Urothelium cell line (cell line): ENCODE results near the gene MYO5A.
A peak's percentile ranks its signal among the peaks of the same experiment; 100 is the strongest.

Source experiments
- DNase-seq: peaks from one replicate; pipeline ENCODE4 v3.0.0; 2011; ENCODE audit warnings: low spot score, mixed read lengths
- FAIRE-seq: peaks from 2 replicates; lab custom pipeline; 2011; peaks lifted over from hg19 to GRCh38; lab: Jason Lieb, UNC

Gene MYO5A

GRCh38 chr15:52276256-52276770, 252.4 kb downstream of the MYO5A start:
- DNase-seq (no peak), FAIRE-seq (no peak)

- DNase-seq (no peak), FAIRE-seq (no peak)
Observed at GRCh38 chr15:52263563-52264282, 265.0 kb downstream of the MYO5A start.

GRCh38 chr15:52262364-52262763, 266.3 kb downstream of the MYO5A start:
- DNase-seq (no peak), FAIRE-seq (no peak)

- DNase-seq (peak; percentile 40), FAIRE-seq (no peak)
Observed at GRCh38 chr15:52261498-52262242, 267.0 kb downstream of the MYO5A start.

- no peak for DNase-seq
- FAIRE-seq: no peak
Observed at GRCh38 chr15:52261026-52261425, 267.7 kb downstream of the MYO5A start.

- FAIRE-seq (no peak), DNase-seq (no peak)
Observed at GRCh38 chr15:52259503-52259902, 269.2 kb downstream of the MYO5A start.

- FAIRE-seq: no peak
- no peak for DNase-seq
Observed at GRCh38 chr15:52258461-52258860, 270.2 kb downstream of the MYO5A start.

- DNase-seq (peak; percentile 48), FAIRE-seq (no peak)
Observed at GRCh38 chr15:52257734-52258062, 271.0 kb downstream of the MYO5A start.
